BE2C (cell line): ENCODE results near the gene ANKRD17.

Experiments
- DNase-seq: peaks from one replicate; pipeline ENCODE4 v3.0.0-alpha.2; 2020
- H3K27me3 ChIP-seq: fragments of 250-450 bp; sonication (Bioruptor Pico); 2 replicates; pipeline ENCODE4 v1.5.1; 2020; ENCODE audit warnings: mild to moderate bottlenecking
- H3K36me3 ChIP-seq: fragments of 250-450 bp; sonication (Bioruptor Pico); 2 replicates; pipeline ENCODE4 v1.5.1; 2020; ENCODE audit warnings: mild to moderate bottlenecking
- H3K4me1 ChIP-seq: fragments of 250-450 bp; sonication (Bioruptor Pico); 2 replicates; pipeline ENCODE4 v1.5.1; 2020
- H3K4me3 ChIP-seq: 2 replicates; pipeline ENCODE4 v1.5.1; 2011; ENCODE audit warnings: low read depth, low read length
- H3K9me3 ChIP-seq: fragments of 250-450 bp; sonication (Bioruptor Pico); 2 replicates; pipeline ENCODE4 v1.5.1; 2020
- CTCF ChIP-seq: IDR thresholded peaks from 2 replicates; pipeline ENCODE4 v1.5.1; 2012; ENCODE audit warnings: mild to moderate bottlenecking, low read depth, low read length

The ANKRD17 gene

GRCh38 chr4:73137121-73137520 lies 121.5 kb downstream of the ANKRD17 start:
- no peak for TF ChIP-seq CTCF
- Histone ChIP-seq H3K36me3 (peaks cover 78% of the 10 kb centered on the region), H3K4me1 (no peaks in the 10 kb centered on the region), H3K9me3 (no peaks in the 10 kb centered on the region), H3K4me3 (no peak overlapping the region), H3K27me3 (no peaks in the 10 kb centered on the region)
- no peak for DNase-seq

- Histone ChIP-seq H3K4me3 (no peak overlapping the region), H3K27me3 (no peaks in the 10 kb centered on the region), H3K4me1 (no peaks in the 10 kb centered on the region), H3K9me3 (no peaks in the 10 kb centered on the region), H3K36me3 (peaks cover 63% of the 10 kb centered on the region)
- no peak for TF ChIP-seq CTCF
- no peak for DNase-seq
These were observed 124.8 kb downstream of the ANKRD17 start for GRCh38 chr4:73133784-73134183.

- H3K4me1 ChIP-seq: no peaks in the 10 kb centered on the region
- TF ChIP-seq CTCF: no peak
- H3K4me3 ChIP-seq: no peak overlapping the region
- no peak for DNase-seq
- no peaks in the 10 kb centered on the region for H3K27me3 ChIP-seq
- peaks cover 52% of the 10 kb centered on the region for H3K36me3 ChIP-seq
- no peaks in the 10 kb centered on the region for H3K9me3 ChIP-seq
These were observed 127.3 kb downstream of the ANKRD17 start for GRCh38 chr4:73131281-73131680.

GRCh38 chr4:73129319-73129718 lies 129.3 kb downstream of the ANKRD17 start:
- DNase-seq: no peak
- no peak for TF ChIP-seq CTCF
- H3K4me1 ChIP-seq: no peaks in the 10 kb centered on the region

GRCh38 chr4:73127839-73128453 lies 130.7 kb downstream of the ANKRD17 start:
- Histone ChIP-seq H3K4me3 (no peak overlapping the region), H3K36me3 (peaks cover 49% of the 10 kb centered on the region), H3K9me3 (no peaks in the 10 kb centered on the region), H3K4me1 (no peaks in the 10 kb centered on the region), H3K27me3 (no peaks in the 10 kb centered on the region)
- DNase-seq: peak; percentile 29
- TF ChIP-seq CTCF: peak; percentile 52

More at GRCh38 chr4:73129319-73129718, 129.3 kb downstream of the ANKRD17 start:
- H3K27me3 ChIP-seq: no peaks in the 10 kb centered on the region
- no peaks in the 10 kb centered on the region for H3K9me3 ChIP-seq
- peaks cover 48% of the 10 kb centered on the region for H3K36me3 ChIP-seq
- no peak overlapping the region for H3K4me3 ChIP-seq

- Histone ChIP-seq H3K9me3 (no peaks in the 10 kb centered on the region), H3K4me1 (no peaks in the 10 kb centered on the region), H3K36me3 (peaks cover 59% of the 10 kb centered on the region), H3K4me3 (no peak overlapping the region), H3K27me3 (no peaks in the 10 kb centered on the region)
- TF ChIP-seq CTCF: no peak
- DNase-seq: no peak
These were observed 149.1 kb downstream of the ANKRD17 start for GRCh38 chr4:73109493-73109892.
